Right cardiac atrium (tissue), 5 donors: ENCODE measurements around the gene GTF2F2. TPM values are rescaled to one million over a fixed set of nuclear protein-coding genes. Genes with fewer than 3 reads are reported as not detected.
"Not testable (repeated sequence)": the region's sequence is repeated elsewhere in the genome, so short reads cannot be mapped to it uniquely, and the experiment has no call there.

Experiments used
- ATAC-seq, 2 donors: fragments of 200-7000 bp; cut with Tn5 transposase; one replicate each; pipeline versions ENCODE4 v1.8.0 to v1.9.1; 2020; ENCODE audit warnings: moderate library complexity in 2 of 2, mild to moderate bottlenecking in 1 of 2
- DNase-seq, 3 donors: peaks; one replicate each; pipeline ENCODE4 v3.0.0-alpha.2; 2020
- H3K27ac ChIP-seq: one replicate; pipeline ENCODE4 v1.5.1; 2013; ENCODE audit warnings: mild to moderate bottlenecking, low read length, control low read depth, moderate library complexity
- H3K27me3 ChIP-seq: one replicate; pipeline ENCODE4 v1.6.1; 2013; ENCODE audit not compliant: control insufficient read depth, insufficient read depth
- H3K4me1 ChIP-seq: one replicate; pipeline ENCODE4 v1.6.1; 2013; ENCODE audit warnings: low read length; ENCODE audit not compliant: control insufficient read depth, insufficient read depth
- H3K4me3 ChIP-seq: one replicate; pipeline ENCODE4 v1.5.1; 2013; ENCODE audit warnings: low read length, control low read depth
- H3K9me3 ChIP-seq: one replicate; pipeline ENCODE4 v1.6.1; 2013; ENCODE audit warnings: low read length; ENCODE audit not compliant: control insufficient read depth
- WGBS: extraction: QIAGEN DNeasy Blood & Tissue Kit; methylation state at CpG from one replicate; pipeline ENCODE4 v1.1.7; 2013; 5-methylcytosine and 5-hydroxymethylcytosine counted together
- intact Hi-C, 4 donors: fragments of 100-400 bp; cut with DNase I; formaldehyde crosslinking; loops; one replicate each; pipeline versions ENCODE4 v1.11.0 to v1.14.0; 2022 to 2023
- polyA plus RNA-seq: library from polyadenylated mRNA; stranded (reverse); fragments of 200-250 nt; gene quantifications from one replicate; pipeline ENCODE4 v1.2.3, GENCODE V29; 2013
- total RNA-seq, 4 donors: library from RNA; stranded (reverse); fragmentation: NEBNext Ultra II Directional; extraction: Animal tissue kit (Norgen Biotek cat#: 25700); gene quantifications; one replicate each; pipeline ENCODE4 v1.2.1, GENCODE V29; 2021
- donor health status: healthy with polysubstance abuse.
- donor health status: DM: no; HTN: yes; CAD: no.
- donor health status: DM: no; HTN: no; CAD: no.
- donor health status: DM: no; HTN: yes; CAD: no; lungs with severe emphysema.
- donor health status: DM: yes; HTN: yes; CAD: no.

Gene GTF2F2
- total and polyA plus RNA-seq, 5 donors: 13.6 to 19.8 (median 17.1) TPM

GRCh38 chr13:45295536-45295935 is 175.2 kb downstream of the GTF2F2 start:
- WGBS: 63% methylated on average over 7 of the region's 7 CpGs
- DNase-seq: no peak

GRCh38 chr13:45296259-45296658 is 175.9 kb downstream of the GTF2F2 start:
- Histone ChIP-seq H3K27ac (no peak overlapping the region), H3K27me3 (no peaks in the 10 kb centered on the region), H3K9me3 (no peaks in the 10 kb centered on the region), H3K4me1 (no peaks in the 10 kb centered on the region), H3K4me3 (no peak overlapping the region)
- DNase-seq (no peak), ATAC-seq (no peak)
- intact Hi-C loops: no loop called here

More at GRCh38 chr13:45295536-45295935, 175.2 kb downstream of the GTF2F2 start:
- H3K4me3 ChIP-seq: no peak overlapping the region
- ATAC-seq: no peak
- no peaks in the 10 kb centered on the region for H3K4me1 ChIP-seq
- intact Hi-C loops: no loop called here
- no peak overlapping the region for H3K27ac ChIP-seq
- H3K9me3 ChIP-seq: no peaks in the 10 kb centered on the region
- no peaks in the 10 kb centered on the region for H3K27me3 ChIP-seq

- Histone ChIP-seq H3K27ac (no peak overlapping the region), H3K27me3 (no peaks in the 10 kb centered on the region), H3K4me1 (no peaks in the 10 kb centered on the region), H3K4me3 (no peak overlapping the region), H3K9me3 (no peaks in the 10 kb centered on the region)
- 84% methylated on average over 7 of the region's 7 CpGs for WGBS
- intact Hi-C loops: no loop called here
- ATAC-seq (no peak), DNase-seq (no peak)
Observed at GRCh38 chr13:45297456-45298205, 177.3 kb downstream of the GTF2F2 start.

- 83% methylated on average over 2 of the region's 2 CpGs for WGBS
- no peaks in the 10 kb centered on the region for H3K27me3 ChIP-seq
- no peaks in the 10 kb centered on the region for H3K9me3 ChIP-seq
- no peak for DNase-seq
- ATAC-seq: no peak
- intact Hi-C loops: no loop called here
- no peak overlapping the region for H3K27ac ChIP-seq
- H3K4me3 ChIP-seq: no peak overlapping the region
- H3K4me1 ChIP-seq: no peaks in the 10 kb centered on the region
Observed at GRCh38 chr13:45298206-45298505, 177.8 kb downstream of the GTF2F2 start.

GRCh38 chr13:45298550-45298949 is 178.2 kb downstream of the GTF2F2 start:
- 96% methylated on average over 3 of the region's 3 CpGs for WGBS
- H3K4me1 ChIP-seq, DNase-seq, H3K27ac ChIP-seq, H3K27me3 ChIP-seq, ATAC-seq, intact Hi-C loops, H3K4me3 ChIP-seq, H3K9me3 ChIP-seq: not testable (repeated sequence)

GRCh38 chr13:45299194-45299593 is 178.9 kb downstream of the GTF2F2 start:
- Histone ChIP-seq H3K4me3 (no peak overlapping the region), H3K27ac (no peak overlapping the region), H3K4me1 (no peaks in the 10 kb centered on the region), H3K27me3 (no peaks in the 10 kb centered on the region), H3K9me3 (no peaks in the 10 kb centered on the region)
- WGBS: 27% methylated on average over 3 of the region's 3 CpGs
- intact Hi-C loops: no loop called here
- DNase-seq: no peak
- ATAC-seq: peak; percentile 36 to 50

- ATAC-seq (no peak), DNase-seq (no peak)
- Histone ChIP-seq H3K9me3 (no peaks in the 10 kb centered on the region), H3K27ac (no peak overlapping the region), H3K4me3 (no peak overlapping the region), H3K27me3 (no peaks in the 10 kb centered on the region), H3K4me1 (no peaks in the 10 kb centered on the region)
- intact Hi-C loops: loop anchor here in 2 of 4 donors (10.0 kb wide), 2 partner anchors 246 to 326 kb away; no protein-coding TSS in a partner anchor
- 76% methylated on average over 9 of the region's 9 CpGs for WGBS
Observed at GRCh38 chr13:45300190-45300985, 180.1 kb downstream of the GTF2F2 start.

- Histone ChIP-seq H3K9me3 (no peaks in the 10 kb centered on the region), H3K27me3 (no peaks in the 10 kb centered on the region), H3K27ac (no peak overlapping the region), H3K4me1 (no peaks in the 10 kb centered on the region), H3K4me3 (no peak overlapping the region)
- intact Hi-C loops: loop anchor here in 2 of 4 donors (10.0 kb wide), 2 partner anchors 246 to 326 kb away; no protein-coding TSS in a partner anchor
- 73% methylated on average over 11 of the region's 11 CpGs for WGBS
- DNase-seq (no peak), ATAC-seq (no peak)
Observed at GRCh38 chr13:45301263-45301662, 181.0 kb downstream of the GTF2F2 start.

GRCh38 chr13:45302507-45302906 is 182.2 kb downstream of the GTF2F2 start:
- intact Hi-C loops: loop anchor here in 2 of 4 donors (10.0 kb wide), 2 partner anchors 248 to 328 kb away; no protein-coding TSS in a partner anchor
- DNase-seq (no peak), ATAC-seq (no peak)
- Histone ChIP-seq H3K4me1 (no peaks in the 10 kb centered on the region), H3K4me3 (no peak overlapping the region), H3K27me3 (no peaks in the 10 kb centered on the region), H3K27ac (no peak overlapping the region), H3K9me3 (no peaks in the 10 kb centered on the region)
- 40% methylated on average over 3 of the region's 3 CpGs for WGBS

- WGBS: 72% methylated on average over 2 of the region's 2 CpGs
- Histone ChIP-seq H3K27ac (no peak overlapping the region), H3K27me3 (no peaks in the 10 kb centered on the region), H3K9me3 (no peaks in the 10 kb centered on the region), H3K4me1 (no peaks in the 10 kb centered on the region), H3K4me3 (no peak overlapping the region)
- no peak for DNase-seq
- intact Hi-C loops: loop anchor here in 2 of 4 donors (10.0 kb wide), 2 partner anchors 248 to 328 kb away; no protein-coding TSS in a partner anchor
- ATAC-seq: no peak
Observed at GRCh38 chr13:45303026-45303425, 182.7 kb downstream of the GTF2F2 start.

GRCh38 chr13:45303866-45304265 is 183.6 kb downstream of the GTF2F2 start:
- ATAC-seq (no peak), DNase-seq (no peak)
- Histone ChIP-seq H3K9me3 (no peaks in the 10 kb centered on the region), H3K27ac (no peak overlapping the region), H3K4me3 (no peak overlapping the region), H3K4me1 (no peaks in the 10 kb centered on the region), H3K27me3 (no peaks in the 10 kb centered on the region)
- 88% methylated on average over 5 of the region's 5 CpGs for WGBS
- intact Hi-C loops: loop anchor here in 2 of 4 donors (10.0 kb wide), 2 partner anchors 249 to 329 kb away; no protein-coding TSS in a partner anchor
